H1 (cell line): Measurements from ENCODE around the gene SCGB1A1. TPM values are rescaled to one million over a fixed set of nuclear protein-coding genes. Genes with fewer than 3 reads are reported as not detected.
A peak's percentile ranks its signal among the peaks of the same experiment; 100 is the strongest.

Source experiments
- CTCF ChIA-PET: fragments of 300-600 bp; sonication (Branson Sonifier 250); formaldehyde crosslinking; loops from one replicate; lab custom pipeline; 2021; ENCODE audit not compliant: partially characterized antibody; lab: Charles Lee
- POLR2A ChIA-PET: fragments of 300-600 bp; sonication (Branson Sonifier 250); formaldehyde crosslinking; loops from one replicate; lab custom pipeline; 2021; ENCODE audit warnings: inconsistent platforms; ENCODE audit not compliant: partially characterized antibody; lab: Charles Lee
- DNase-seq, 2 experiments: peaks; one replicate each; pipeline versions ENCODE4 v3.0.0 to v3.0.0-alpha.2; 2010 to 2022; ENCODE audit warnings: low spot score in 2 of 2, low read depth in 1 of 2, mixed read lengths in 1 of 2
- FAIRE-seq: peaks from 2 replicates; lab custom pipeline; 2011; peaks lifted over from hg19 to GRCh38; lab: Jason Lieb, UNC
- H2AFZ ChIP-seq: 2 replicates; pipeline ENCODE4 v1.8.1; 2012; ENCODE audit warnings: low read length, inconsistent platforms
- H2AK5ac ChIP-seq: 2 replicates; pipeline ENCODE4 v1.6.1; 2013; ENCODE audit warnings: low read depth, low read length
- H2BK120ac ChIP-seq: replicated peaks from 2 replicates; pipeline ENCODE3; 2013; ENCODE audit warnings: low read depth, low read length, inconsistent platforms
- H2BK12ac ChIP-seq: 2 replicates; pipeline ENCODE4 v1.6.1; 2013; ENCODE audit warnings: low read depth, low read length
- H2BK15ac ChIP-seq: 2 replicates; pipeline ENCODE4 v1.6.1; 2013; ENCODE audit warnings: low read length
- H2BK20ac ChIP-seq: 2 replicates; pipeline ENCODE4 v1.6.1; 2013; ENCODE audit warnings: low read length
- H2BK5ac ChIP-seq: 2 replicates; pipeline ENCODE4 v1.6.1; 2013; ENCODE audit warnings: low read depth, low read length
- H3K14ac ChIP-seq: 2 replicates; pipeline ENCODE4 v1.6.1; 2013; ENCODE audit warnings: inconsistent platforms; ENCODE audit not compliant: insufficient read length
- H3K18ac ChIP-seq: 2 replicates; pipeline ENCODE4 v1.6.1; 2013; ENCODE audit warnings: low read length; ENCODE audit errors: extremely low read depth
- H3K23ac ChIP-seq: 2 replicates; pipeline ENCODE4 v1.6.1; 2013; ENCODE audit warnings: inconsistent platforms; ENCODE audit not compliant: insufficient read length
- H3K23me2 ChIP-seq: 2 replicates; pipeline ENCODE4 v1.6.1; 2013; ENCODE audit warnings: low read depth, low read length
- H3K27ac ChIP-seq: 2 replicates; pipeline ENCODE4 v1.6.1; 2011; ENCODE audit warnings: low read depth, low read length, inconsistent platforms
- H3K27me3 ChIP-seq, 4 experiments: replicated peaks in 1 of 4; 1 replicate in 1 of 4; 2 replicates in 3 of 4; pipeline versions ENCODE4 v1.6.1 to v1.8.1; 2011 to 2013; ENCODE audit warnings: low read length in 3 of 4, mild to moderate bottlenecking in 3 of 4, inconsistent platforms in 2 of 4, mixed read lengths in 2 of 4, moderate library complexity in 1 of 4; ENCODE audit not compliant: control insufficient read depth in 3 of 4, insufficient read depth in 3 of 4; ENCODE audit errors: extremely low read depth in 1 of 4
- H3K36me3 ChIP-seq, 4 experiments: 2 replicates each; pipeline versions ENCODE4 v1.6.1 to v1.8.1; 2011 to 2013; ENCODE audit warnings: mild to moderate bottlenecking in 4 of 4, low read length in 3 of 4, moderate library complexity in 2 of 4, control low read depth in 1 of 4, inconsistent platforms in 1 of 4; ENCODE audit not compliant: insufficient read depth in 4 of 4, control insufficient read depth in 2 of 4
- H3K4ac ChIP-seq: replicated peaks from 2 replicates; pipeline ENCODE3; 2013; ENCODE audit warnings: low read length, low read depth, mixed read lengths, inconsistent platforms; ENCODE audit not compliant: insufficient read length
- H3K4me1 ChIP-seq, 4 experiments: replicated peaks in 1 of 4; 1 replicate in 1 of 4; 2 replicates in 3 of 4; pipeline versions ENCODE4 v1.6.1 to v1.8.1; 2011 to 2013; ENCODE audit warnings: low read length in 3 of 4, inconsistent platforms in 2 of 4, mixed read lengths in 1 of 4; ENCODE audit not compliant: insufficient read depth in 4 of 4, control insufficient read depth in 3 of 4
- H3K4me2 ChIP-seq, 2 experiments: 2 replicates each; pipeline versions ENCODE4 v1.6.1 to v1.8.1; 2011 to 2013; ENCODE audit warnings: low read depth in 2 of 2, low read length in 2 of 2, control low read depth in 1 of 2, inconsistent platforms in 1 of 2, mild to moderate bottlenecking in 1 of 2; ENCODE audit not compliant: insufficient read depth in 1 of 2
- H3K4me3 ChIP-seq, 4 experiments: fragments of 200-600, 300-600 bp in 1 of 4; sonication (generic), shearing (Covaris generic), sonication (Bioruptor Twin) in 1 of 4; 2 replicates each; pipeline versions ENCODE4 v1.5.1 to v1.8.1; 2011 to 2016; ENCODE audit warnings: low read length in 4 of 4, low read depth in 3 of 4, control low read depth in 2 of 4, inconsistent platforms in 2 of 4, mild to moderate bottlenecking in 2 of 4, mixed read lengths in 1 of 4, moderate library complexity in 1 of 4; ENCODE audit not compliant: insufficient read depth in 2 of 4; ENCODE audit errors: extremely low read depth in 1 of 4
- H3K56ac ChIP-seq: replicated peaks from 2 replicates; pipeline ENCODE3; 2013; ENCODE audit warnings: low read depth, mild to moderate bottlenecking, mixed read lengths, low read length, inconsistent platforms; ENCODE audit not compliant: insufficient read length
- H3K79me1 ChIP-seq: 2 replicates; pipeline ENCODE4 v1.6.1; 2013; ENCODE audit warnings: low read depth, low read length, control low read depth
- H3K79me2 ChIP-seq, 2 experiments: 2 replicates each; pipeline versions ENCODE4 v1.6.1 to v1.8.1; 2012 to 2013; ENCODE audit warnings: low read length in 2 of 2, mild to moderate bottlenecking in 2 of 2, inconsistent platforms in 1 of 2; ENCODE audit not compliant: insufficient read depth in 2 of 2, control insufficient read depth in 1 of 2
- H3K9ac ChIP-seq, 4 experiments: replicated peaks in 1 of 4; 1 replicate in 1 of 4; 2 replicates in 3 of 4; pipeline versions ENCODE4 v1.6.1 to v1.8.1; 2011 to 2013; ENCODE audit warnings: low read depth in 3 of 4, low read length in 3 of 4, control low read depth in 2 of 4, mild to moderate bottlenecking in 2 of 4, moderate library complexity in 2 of 4, inconsistent platforms in 1 of 4; ENCODE audit errors: extremely low read depth in 1 of 4
- H3K9me3 ChIP-seq, 2 experiments: 2 replicates each; pipeline versions ENCODE4 v1.6.1 to v1.8.1; 2012 to 2013; ENCODE audit warnings: mild to moderate bottlenecking in 2 of 2, moderate library complexity in 2 of 2, control low read depth in 1 of 2, inconsistent platforms in 1 of 2, low read depth in 1 of 2, low read length in 1 of 2, mixed read lengths in 1 of 2; ENCODE audit not compliant: insufficient read depth in 2 of 2
- H4K20me1 ChIP-seq, 2 experiments: replicated peaks in 1 of 2; 2 replicates each; pipeline versions ENCODE3 to v1.8.1; 2011 to 2013; ENCODE audit warnings: inconsistent platforms in 2 of 2, low read length in 2 of 2, mild to moderate bottlenecking in 1 of 2; ENCODE audit not compliant: insufficient read depth in 2 of 2, control insufficient read depth in 1 of 2
- H4K5ac ChIP-seq: 2 replicates; pipeline ENCODE4 v1.6.1; 2013; ENCODE audit warnings: low read length, low read depth, mixed read lengths, inconsistent platforms; ENCODE audit not compliant: insufficient read length
- H4K8ac ChIP-seq: 2 replicates; pipeline ENCODE4 v1.8.0; 2013; ENCODE audit warnings: mild to moderate bottlenecking, moderate library complexity, low read length, inconsistent platforms; ENCODE audit not compliant: insufficient read depth; ENCODE audit errors: extremely low read depth
- H4K91ac ChIP-seq: replicated peaks from 2 replicates; pipeline ENCODE3; 2013; ENCODE audit warnings: low read length, mixed read lengths, inconsistent platforms; ENCODE audit not compliant: insufficient read length
- ASH2L ChIP-seq: fragments of 200-600, 300-600 bp; sonication (generic); IDR thresholded peaks from one replicate; pipeline ENCODE4 v1.7.1; 2017; ENCODE audit warnings: low read length
- CHD2 ChIP-seq: IDR thresholded peaks from 2 replicates; pipeline ENCODE4 v1.6.1; 2012; ENCODE audit warnings: low read length, improper control_type of control experiment
- KDM1A ChIP-seq: fragments of 200-600, 300-600 bp; sonication (generic); IDR thresholded peaks from 2 replicates; pipeline ENCODE4 v1.7.1; 2016; ENCODE audit warnings: mild to moderate bottlenecking, low read length, borderline replicate concordance
- POU5F1 ChIP-seq: IDR thresholded peaks from 2 replicates; pipeline ENCODE4 v1.6.1; 2011; ENCODE audit warnings: low read depth, mild to moderate bottlenecking, low read length, moderate library complexity
- RBBP5 ChIP-seq: IDR thresholded peaks from 2 replicates; pipeline ENCODE4 v1.7.1; 2012; ENCODE audit warnings: low read depth, mild to moderate bottlenecking, inconsistent platforms, low read length, moderate library complexity, borderline replicate concordance
- SRF ChIP-seq: IDR thresholded peaks from 2 replicates; pipeline ENCODE4 v1.6.1; 2011; ENCODE audit warnings: mild to moderate bottlenecking, low read depth, low read length, moderate library complexity
- YY1 ChIP-seq: IDR thresholded peaks from 2 replicates; pipeline ENCODE4 v1.6.1; 2011; ENCODE audit warnings: low read depth, mild to moderate bottlenecking, low read length
- WGBS, 2 experiments: shearing (Covaris generic) in 1 of 2; methylation state at CpG; one replicate each; pipeline versions ENCODE4 v1.1.6 to v1.1.7; 2013 to 2015; ENCODE audit warnings: low lambda C conversion rate in 2 of 2, mixed read lengths in 2 of 2, inconsistent platforms in 1 of 2, low coverage in 1 of 2, missing lambda C conversion rate in 1 of 2; ENCODE audit not compliant: insufficient replicate concordance in 2 of 2, insufficient coverage in 1 of 2, insufficient read length in 1 of 2; ENCODE audit errors: extremely low coverage in 1 of 2, missing lambda C conversion rate in 1 of 2; 5-methylcytosine and 5-hydroxymethylcytosine counted together
- polyA plus RNA-seq, 7 experiments: library from polyadenylated mRNA; depleted of rRNA in 3 of 7; stranded (reverse) in 5 of 7; unstranded in 2 of 7; fragments of >200 nt in 5 of 7; fragments of 200-250 nt in 2 of 7; gene quantifications; 1 replicate in 5 of 7; 2 replicates in 1 of 7; 4 replicates in 1 of 7; pipeline versions ENCODE4 v1.2.1 to v1.2.3, GENCODE V29; 2011 to 2013; ENCODE audit warnings: missing spikeins in 2 of 7, mixed read lengths in 2 of 7
- total RNA-seq: library from RNA; stranded (reverse); fragmentation: NEBNext Ultra II Directional; extraction: Animal tissue kit (Norgen Biotek cat#: 25700); gene quantifications from 2 replicates; pipeline ENCODE4 v1.2.1, GENCODE V29; 2021
- TF ChIP-seq, protein P1 (sequence below): IDR thresholded peaks from 2 replicates; pipeline ENCODE4 v1.6.1; 2012; ENCODE audit warnings: low read length, inconsistent platforms
- TF ChIP-seq, protein P2 (sequence below): IDR thresholded peaks from 2 replicates; pipeline ENCODE4 v1.6.1; 2012; ENCODE audit warnings: inconsistent platforms

The SCGB1A1 gene
- total and polyA plus RNA-seq, 2 of the 8 experiments (the other 6 are each of a cell fraction or from before 2014, with no cell fraction given): not detected

GRCh38 chr11:62450543-62451240 lies 31.9 kb downstream of the SCGB1A1 start:
- H3K4ac ChIP-seq: no peak overlapping the region
- H3K23me2 ChIP-seq: no peaks in the 10 kb centered on the region
- ChIA-PET POLR2A (interaction anchor here (0.6 kb wide), 1 partner anchor 11 kb away, joined by 4 read pairs; no protein-coding TSS in a partner anchor), CTCF (interaction anchor here (0.7 to 3.8 kb wide), 4 partner anchors 8 to 92 kb away, joined by 3 to 16 read pairs (median 6); no protein-coding TSS in a partner anchor)
- no peaks in the 10 kb centered on the region for H3K36me3 ChIP-seq
- no peak overlapping the region for H4K91ac ChIP-seq
- no peaks in the 10 kb centered on the region for H3K27me3 ChIP-seq
- no peak overlapping the region for H2BK15ac ChIP-seq
- H3K4me3 ChIP-seq: no peak overlapping the region
- no peak overlapping the region for H4K5ac ChIP-seq
- no peak overlapping the region for H3K18ac ChIP-seq
- H3K23ac ChIP-seq: no peak overlapping the region
- H3K9ac ChIP-seq: no peak overlapping the region
- no peak overlapping the region for H3K4me2 ChIP-seq
- 91% methylated on average over 10 of the region's 15 CpGs; no CpG with 5 or more reads in 1 of the 2 experiments for WGBS, 2 experiments
- no peaks in the 10 kb centered on the region for H3K79me1 ChIP-seq
- H3K9me3 ChIP-seq: no peaks in the 10 kb centered on the region
- H3K56ac ChIP-seq: no peak overlapping the region
- H3K14ac ChIP-seq: no peak overlapping the region
- no peaks in the 10 kb centered on the region for H4K20me1 ChIP-seq
- TF ChIP-seq YY1 (no peak), ASH2L (no peak), SRF (no peak), KDM1A (no peak), CHD2 (no peak), POU5F1 (no peak), RBBP5 (no peak)
- TF ChIP-seq, protein P1, sequence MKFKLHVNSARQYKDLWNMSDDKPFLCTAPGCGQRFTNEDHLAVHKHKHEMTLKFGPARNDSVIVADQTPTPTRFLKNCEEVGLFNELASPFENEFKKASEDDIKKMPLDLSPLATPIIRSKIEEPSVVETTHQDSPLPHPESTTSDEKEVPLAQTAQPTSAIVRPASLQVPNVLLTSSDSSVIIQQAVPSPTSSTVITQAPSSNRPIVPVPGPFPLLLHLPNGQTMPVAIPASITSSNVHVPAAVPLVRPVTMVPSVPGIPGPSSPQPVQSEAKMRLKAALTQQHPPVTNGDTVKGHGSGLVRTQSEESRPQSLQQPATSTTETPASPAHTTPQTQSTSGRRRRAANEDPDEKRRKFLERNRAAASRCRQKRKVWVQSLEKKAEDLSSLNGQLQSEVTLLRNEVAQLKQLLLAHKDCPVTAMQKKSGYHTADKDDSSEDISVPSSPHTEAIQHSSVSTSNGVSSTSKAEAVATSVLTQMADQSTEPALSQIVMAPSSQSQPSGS: no peak
- TF ChIP-seq, protein P2, sequence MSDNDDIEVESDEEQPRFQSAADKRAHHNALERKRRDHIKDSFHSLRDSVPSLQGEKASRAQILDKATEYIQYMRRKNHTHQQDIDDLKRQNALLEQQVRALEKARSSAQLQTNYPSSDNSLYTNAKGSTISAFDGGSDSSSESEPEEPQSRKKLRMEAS: no peak
- H4K8ac ChIP-seq: no peak overlapping the region
- H3K79me2 ChIP-seq: no peaks in the 10 kb centered on the region
- no peak overlapping the region; the same call in 1 of the 2 replicates for H2AK5ac ChIP-seq
- 0 out of 2 replicates have a peak overlapping the region, but pooled peaks have one; percentile 34 for H2AFZ ChIP-seq
- no peak overlapping the region for H2BK20ac ChIP-seq
- FAIRE-seq (no peak), DNase-seq (no peak)
- no peak overlapping the region for H2BK12ac ChIP-seq
- no peak overlapping the region for H2BK5ac ChIP-seq
- no peak overlapping the region for H3K27ac ChIP-seq
- no peak overlapping the region for H2BK120ac ChIP-seq
- H3K4me1 ChIP-seq: no peaks in the 10 kb centered on the region; a peak in 1 of 7 replicates
